ENCODE data around the gene EFCAB6. TPM values are rescaled to one million over a fixed set of nuclear protein-coding genes. Genes with fewer than 3 reads are reported as not detected.

Gene EFCAB6
- total RNA-seq, 6 donors from 2014 or later: 2.4 to 94.3 (median 6.6) TPM

- DNase-seq (peak in 1 of 2 donors; percentile 52), ATAC-seq (ENCODE audit: low FRiP score in 2 of 2) (no peak)
- H3K4me3 ChIP-seq: no peak overlapping the region
- WGBS, 2 donors: 71 to 76% methylated on average over 13 of the region's 13 CpGs
- no peaks in the 10 kb centered on the region for H3K27me3 ChIP-seq
- H3K4me1 ChIP-seq: no peaks in the 10 kb centered on the region
- no peaks in the 10 kb centered on the region for H3K9me3 ChIP-seq
- no peak overlapping the region for H3K27ac ChIP-seq
- H3K36me3 ChIP-seq: no peaks in the 10 kb centered on the region
- TF ChIP-seq POLR2A (IDR thresholded peaks at IDR 0.05): no peak
- TF ChIP-seq CTCF (IDR thresholded peaks at IDR 0.05): no peak
- no peak for TF ChIP-seq EP300 (IDR thresholded peaks at IDR 0.05)
- no peak for TF ChIP-seq POLR2AphosphoS5 (IDR thresholded peaks at IDR 0.05)
These were observed 66.2 kb downstream of the EFCAB6 start for GRCh38 chr22:43745783-43746356.

GRCh38 chr22:43745411-43745770 is 66.7 kb downstream of the EFCAB6 start:
- Histone ChIP-seq H3K27me3 (no peaks in the 10 kb centered on the region), H3K36me3 (no peaks in the 10 kb centered on the region), H3K27ac (no peak overlapping the region), H3K4me1 (no peaks in the 10 kb centered on the region), H3K9me3 (no peaks in the 10 kb centered on the region), H3K4me3 (no peak overlapping the region)
- ATAC-seq (ENCODE audit: low FRiP score in 2 of 2) (no peak), DNase-seq (no peak)
- no peak for TF ChIP-seq CTCF (IDR thresholded peaks at IDR 0.05)
- TF ChIP-seq EP300 (IDR thresholded peaks at IDR 0.05): no peak
- no peak for TF ChIP-seq POLR2AphosphoS5 (IDR thresholded peaks at IDR 0.05)
- 71 to 82% methylated on average over 7 of the region's 7 CpGs for WGBS, 2 donors

- no peaks in the 10 kb centered on the region for H3K36me3 ChIP-seq
- DNase-seq: no peak
- no peaks in the 10 kb centered on the region for H3K27me3 ChIP-seq
- no peak for ATAC-seq (ENCODE audit: low FRiP score in 2 of 2)
- no peak overlapping the region for H3K4me3 ChIP-seq
- TF ChIP-seq POLR2A (IDR thresholded peaks at IDR 0.05): no peak
- TF ChIP-seq EP300 (IDR thresholded peaks at IDR 0.05): no peak
- TF ChIP-seq POLR2AphosphoS5 (IDR thresholded peaks at IDR 0.05): no peak
- no peak for TF ChIP-seq CTCF (IDR thresholded peaks at IDR 0.05)
- no peak overlapping the region for H3K27ac ChIP-seq
- H3K4me1 ChIP-seq: no peaks in the 10 kb centered on the region
- WGBS, 2 donors: 37 to 56% methylated on average over 9 of the region's 9 CpGs
- no peaks in the 10 kb centered on the region for H3K9me3 ChIP-seq
These were observed 67.2 kb downstream of the EFCAB6 start for GRCh38 chr22:43744700-43745410.

GRCh38 chr22:43743929-43744643 is 68.0 kb downstream of the EFCAB6 start:
- Histone ChIP-seq H3K9me3 (no peaks in the 10 kb centered on the region), H3K4me3 (no peak overlapping the region), H3K36me3 (no peaks in the 10 kb centered on the region), H3K27me3 (no peaks in the 10 kb centered on the region), H3K27ac (no peak overlapping the region), H3K4me1 (no peaks in the 10 kb centered on the region)
- no peak for ATAC-seq (ENCODE audit: low FRiP score in 2 of 2)
- TF ChIP-seq POLR2A (IDR thresholded peaks at IDR 0.05): no peak
- TF ChIP-seq CTCF (IDR thresholded peaks at IDR 0.05): no peak
- TF ChIP-seq POLR2AphosphoS5 (IDR thresholded peaks at IDR 0.05): no peak
- TF ChIP-seq EP300 (IDR thresholded peaks at IDR 0.05): no peak
- no peak for DNase-seq
- WGBS, 2 donors: 91 to 96% methylated on average over 3 of the region's 3 CpGs
